ENCODE results near the gene MEGF6.

MEGF6 gene

DNA sequence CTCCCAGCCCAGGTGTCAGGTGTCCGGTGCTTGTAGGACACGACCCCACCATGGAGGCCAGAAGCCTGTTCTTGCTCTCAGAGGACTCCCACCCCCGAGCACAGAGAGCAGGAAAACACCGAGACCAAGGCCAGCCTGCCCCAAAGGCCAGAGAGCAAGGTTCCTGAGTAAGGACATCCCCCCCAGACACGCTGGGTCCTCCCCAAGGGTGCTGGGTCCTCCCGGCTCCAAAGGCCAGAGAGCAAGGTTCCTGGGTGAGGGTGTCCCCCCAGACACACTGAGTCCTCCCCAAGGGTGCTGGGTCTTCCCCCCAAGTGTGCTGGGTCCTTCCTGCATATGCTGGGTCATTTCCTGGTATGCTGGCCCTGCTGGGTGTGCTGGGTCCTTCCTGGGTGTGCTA lies 40.0 kb downstream of the MEGF6 start:
- H3K36me3 ChIP-seq: no peaks in the 10 kb centered on the region

DNA sequence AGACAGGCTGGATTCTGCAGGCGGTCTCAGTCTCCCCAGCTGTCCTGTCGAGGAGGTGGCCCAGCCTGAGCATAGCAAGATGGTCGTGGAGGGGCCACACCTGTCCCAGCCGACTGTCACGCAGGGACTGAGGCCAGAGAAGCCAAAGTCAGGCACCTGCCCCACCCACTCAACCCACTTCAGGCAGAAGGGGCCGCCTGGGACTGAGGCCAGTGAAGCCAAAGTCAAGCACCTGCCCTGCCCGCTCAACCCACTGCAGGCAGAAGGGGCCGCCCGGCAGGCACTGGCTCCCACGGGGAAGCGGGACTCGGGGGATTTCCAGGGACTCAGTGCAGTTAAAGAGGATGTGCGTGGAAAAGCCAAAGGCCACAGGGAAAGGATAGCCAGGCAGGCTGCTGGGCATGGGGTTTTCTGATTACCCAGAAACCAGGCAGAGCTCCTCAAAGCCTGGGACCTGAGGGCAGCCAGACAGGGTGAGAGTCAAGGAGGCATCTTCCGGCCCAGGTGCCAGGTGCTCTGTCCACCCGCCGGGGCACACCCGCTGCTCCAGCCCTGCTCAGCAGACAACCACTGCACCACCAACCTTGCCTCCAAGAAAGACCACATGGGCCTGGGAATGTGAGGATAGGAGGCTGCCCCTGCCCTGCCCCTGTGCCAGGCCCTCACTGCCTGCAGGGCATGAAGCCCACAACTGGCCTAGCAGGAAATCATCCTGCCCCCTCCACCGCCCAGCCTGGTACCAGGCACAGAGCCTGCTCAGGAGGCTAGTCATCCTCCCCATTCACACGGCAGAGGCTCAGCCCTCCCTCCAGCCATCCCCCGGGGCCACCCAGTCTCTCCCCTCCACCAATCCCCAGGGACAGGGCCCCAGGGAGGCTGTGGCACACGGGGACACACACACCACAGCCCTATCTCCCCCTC lies 41.0 kb downstream of the MEGF6 start:
- peak; percentile 26 for DNase-seq
- H3K27me3 ChIP-seq (ENCODE audit: insufficient read depth, low read depth, severe bottlenecking): no peaks in the 10 kb centered on the region
- TF ChIP-seq, protein P1, sequence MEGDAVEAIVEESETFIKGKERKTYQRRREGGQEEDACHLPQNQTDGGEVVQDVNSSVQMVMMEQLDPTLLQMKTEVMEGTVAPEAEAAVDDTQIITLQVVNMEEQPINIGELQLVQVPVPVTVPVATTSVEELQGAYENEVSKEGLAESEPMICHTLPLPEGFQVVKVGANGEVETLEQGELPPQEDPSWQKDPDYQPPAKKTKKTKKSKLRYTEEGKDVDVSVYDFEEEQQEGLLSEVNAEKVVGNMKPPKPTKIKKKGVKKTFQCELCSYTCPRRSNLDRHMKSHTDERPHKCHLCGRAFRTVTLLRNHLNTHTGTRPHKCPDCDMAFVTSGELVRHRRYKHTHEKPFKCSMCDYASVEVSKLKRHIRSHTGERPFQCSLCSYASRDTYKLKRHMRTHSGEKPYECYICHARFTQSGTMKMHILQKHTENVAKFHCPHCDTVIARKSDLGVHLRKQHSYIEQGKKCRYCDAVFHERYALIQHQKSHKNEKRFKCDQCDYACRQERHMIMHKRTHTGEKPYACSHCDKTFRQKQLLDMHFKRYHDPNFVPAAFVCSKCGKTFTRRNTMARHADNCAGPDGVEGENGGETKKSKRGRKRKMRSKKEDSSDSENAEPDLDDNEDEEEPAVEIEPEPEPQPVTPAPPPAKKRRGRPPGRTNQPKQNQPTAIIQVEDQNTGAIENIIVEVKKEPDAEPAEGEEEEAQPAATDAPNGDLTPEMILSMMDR (IDR thresholded peaks at IDR 0.05; ENCODE audit: low read depth, low read length): no peak

More for the DNA sequence above, 40.0 kb downstream of the MEGF6 start:
- Histone ChIP-seq H3K4me3 (ENCODE audit: low read depth, low read length) (no peak overlapping the region), H3K27ac (no peak overlapping the region), H3K9me3 (ENCODE audit: severe bottlenecking) (no peaks in the 10 kb centered on the region), H3K27me3 (ENCODE audit: insufficient read depth, low read depth, severe bottlenecking) (no peaks in the 10 kb centered on the region)
- DNase-seq: no peak
- TF ChIP-seq, protein P1 (IDR thresholded peaks at IDR 0.05; ENCODE audit: low read depth, low read length): no peak

DNA sequence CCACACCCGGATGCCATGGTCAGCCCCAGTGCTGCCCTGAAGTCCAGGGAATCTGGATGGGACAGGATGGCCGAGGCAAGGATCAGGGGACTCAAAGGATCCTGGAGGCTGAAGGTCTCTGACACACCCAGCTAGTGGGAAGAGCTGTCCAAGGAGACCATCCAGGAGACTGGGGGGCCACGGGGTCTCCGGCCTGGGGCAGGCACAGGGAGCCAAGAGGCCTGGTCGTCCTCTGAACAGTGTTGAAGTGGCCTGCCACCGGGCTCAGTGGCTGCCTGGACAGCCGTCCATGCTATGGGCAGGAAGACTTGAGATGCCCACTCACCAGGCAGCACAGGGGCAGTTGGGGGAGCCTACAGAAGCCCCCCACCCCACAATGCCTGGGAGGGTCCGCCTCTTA lies 41.9 kb downstream of the MEGF6 start:
- Histone ChIP-seq H3K4me3 (ENCODE audit: low read depth, low read length) (no peak overlapping the region), H3K27ac (no peak overlapping the region), H3K9me3 (ENCODE audit: severe bottlenecking) (no peaks in the 10 kb centered on the region), H3K27me3 (ENCODE audit: insufficient read depth, low read depth, severe bottlenecking) (no peaks in the 10 kb centered on the region), H3K36me3 (no peaks in the 10 kb centered on the region)
- DNase-seq: no peak
- TF ChIP-seq, protein P1 (IDR thresholded peaks at IDR 0.05; ENCODE audit: low read depth, low read length): no peak

More for the DNA sequence above, 41.0 kb downstream of the MEGF6 start:
- Histone ChIP-seq H3K27ac (no peak overlapping the region), H3K4me3 (ENCODE audit: low read depth, low read length) (no peak overlapping the region), H3K36me3 (no peaks in the 10 kb centered on the region), H3K9me3 (ENCODE audit: severe bottlenecking) (no peaks in the 10 kb centered on the region)

DNA sequence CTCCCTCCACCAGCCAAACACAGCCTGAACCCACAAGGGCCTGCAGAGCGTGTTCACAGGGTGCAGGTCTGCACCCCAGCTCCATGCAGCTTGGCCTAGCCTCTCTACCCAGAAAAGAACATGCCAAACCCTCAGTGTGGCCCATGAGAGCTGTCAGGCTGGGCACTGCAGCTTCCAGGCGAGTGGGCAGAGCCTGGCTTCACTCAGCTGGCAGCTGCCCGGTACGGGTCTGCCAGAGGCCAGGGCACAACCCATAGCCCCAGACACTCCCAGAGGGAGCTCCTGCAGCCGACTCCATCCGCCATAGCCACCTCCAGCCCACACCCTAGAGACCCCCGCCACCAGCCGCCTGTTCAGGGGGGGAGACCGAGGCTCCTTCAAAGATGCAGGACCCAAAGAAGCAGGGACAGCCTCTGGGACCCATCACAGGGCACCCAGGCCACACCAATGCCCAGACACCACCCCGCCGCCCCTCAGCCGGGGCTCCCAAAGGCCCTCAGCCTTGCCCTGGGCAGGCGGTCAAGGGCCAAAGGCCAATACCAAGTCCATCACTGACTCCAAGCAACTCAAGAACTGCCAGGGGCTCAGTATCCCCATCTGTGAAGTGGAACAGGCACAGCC lies 42.4 kb downstream of the MEGF6 start:
- H3K27me3 ChIP-seq (ENCODE audit: insufficient read depth, low read depth, severe bottlenecking): no peaks in the 10 kb centered on the region
- no peaks in the 10 kb centered on the region for H3K9me3 ChIP-seq (ENCODE audit: severe bottlenecking)
- H3K4me3 ChIP-seq (ENCODE audit: low read depth, low read length): no peak overlapping the region
- DNase-seq: no peak
- no peaks in the 10 kb centered on the region for H3K36me3 ChIP-seq
- H3K27ac ChIP-seq: no peak overlapping the region
- TF ChIP-seq, protein P1 (IDR thresholded peaks at IDR 0.05; ENCODE audit: low read depth, low read length): no peak

DNA sequence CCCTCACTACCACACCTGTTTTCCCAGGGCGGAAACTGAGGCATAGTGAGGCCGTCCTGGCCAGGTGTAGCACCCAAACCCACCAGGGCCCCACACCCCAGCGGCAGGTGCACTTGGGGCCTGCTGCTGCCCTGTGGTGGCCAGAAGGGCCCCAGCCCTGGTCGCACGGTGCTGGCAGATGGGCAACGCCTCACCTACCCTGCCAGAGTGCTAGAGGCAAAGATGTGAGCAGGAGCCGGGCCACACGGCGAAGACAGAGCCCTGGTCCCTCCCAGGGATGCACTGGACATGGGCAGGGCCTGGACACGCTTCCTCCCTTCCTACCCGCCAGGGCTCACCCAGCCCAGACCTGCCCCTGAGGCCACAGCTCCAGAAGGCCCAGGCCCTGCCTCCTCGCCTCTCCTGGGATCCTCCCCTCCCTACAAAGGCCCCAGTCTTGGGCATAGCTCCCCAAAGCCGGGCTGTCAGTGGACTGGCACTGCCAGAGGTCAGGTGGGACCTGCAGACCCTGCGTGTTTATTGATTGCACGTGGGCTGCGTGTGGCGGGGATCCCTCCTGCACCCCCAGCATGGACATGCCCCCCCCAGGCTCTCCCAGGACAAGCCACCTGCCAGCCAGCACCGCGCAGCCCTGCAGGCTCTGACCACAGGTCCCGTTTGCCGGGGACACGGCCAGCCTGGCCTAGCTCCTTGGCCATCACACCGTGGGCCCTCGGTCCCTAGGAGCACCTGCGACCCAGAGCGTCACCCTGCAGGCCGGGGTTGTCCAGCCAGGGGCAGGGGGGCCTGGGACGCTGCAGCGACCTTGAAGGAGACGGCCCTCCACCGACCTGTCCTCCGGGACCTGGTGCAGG lies 44.1 kb downstream of the MEGF6 start:
- no peaks in the 10 kb centered on the region for H3K36me3 ChIP-seq
- H3K27me3 ChIP-seq (ENCODE audit: insufficient read depth, low read depth, severe bottlenecking): no peaks in the 10 kb centered on the region
- H3K9me3 ChIP-seq (ENCODE audit: severe bottlenecking): no peaks in the 10 kb centered on the region
- H3K27ac ChIP-seq: no peak overlapping the region
- DNase-seq: no peak
- TF ChIP-seq, protein P1 (IDR thresholded peaks at IDR 0.05; ENCODE audit: low read depth, low read length): no peak
- no peak overlapping the region for H3K4me3 ChIP-seq (ENCODE audit: low read depth, low read length)

Measured in WERI-Rb-1 (cell line).